HEK293T (cell line): ENCODE data around the gene HELZ.

Source experiments
- CTCF ChIA-PET: fragments of 350-600 bp; formaldehyde crosslinking; extraction: SDS; loops from one replicate; lab custom pipeline; 2021; ENCODE audit warnings: antibody characterized with exemption, inconsistent platforms; lab: Yijun Ruan, JAX
- POLR2A ChIA-PET: fragments of 350-600 bp; formaldehyde crosslinking; extraction: SDS; loops from one replicate; lab custom pipeline; 2020; ENCODE audit warnings: antibody characterized with exemption, inconsistent platforms; lab: Yijun Ruan, JAX
- DNase-seq: peaks from one replicate; pipeline ENCODE4 v3.0.0; 2012; ENCODE audit warnings: mixed read lengths; ENCODE audit errors: extremely low spot score
- ARNT ChIP-seq: fragments of 450-650 bp; IDR thresholded peaks from 2 replicates; pipeline ENCODE4 v1.6.1; 2017; ENCODE audit warnings: mild to moderate bottlenecking
- BHLHE40 ChIP-seq: fragments of 450-650 bp; IDR thresholded peaks from 2 replicates; pipeline ENCODE4 v1.6.1; 2016; ENCODE audit warnings: mild to moderate bottlenecking, moderate library complexity, borderline replicate concordance
- CTBP1 ChIP-seq: fragments of 450-650 bp; IDR thresholded peaks from 2 replicates; pipeline ENCODE4 v1.6.1; 2016; ENCODE audit warnings: borderline replicate concordance
- ELF4 ChIP-seq: fragments of 450-650 bp; IDR thresholded peaks from 2 replicates; pipeline ENCODE4 v1.6.1; 2017; ENCODE audit warnings: antibody characterized with exemption
- FOXA1 ChIP-seq: fragments of 450-650 bp; IDR thresholded peaks from 2 replicates; pipeline ENCODE4 v1.6.1; 2016; ENCODE audit warnings: mild to moderate bottlenecking
- FOXK2 ChIP-seq: fragments of 450-650 bp; IDR thresholded peaks from 2 replicates; pipeline ENCODE4 v1.6.1; 2016; ENCODE audit warnings: mild to moderate bottlenecking
- FOXM1 ChIP-seq: fragments of 450-650 bp; IDR thresholded peaks from 2 replicates; pipeline ENCODE4 v1.6.1; 2017; ENCODE audit warnings: mild to moderate bottlenecking, borderline replicate concordance
- HDGF ChIP-seq: fragments of 450-650 bp; IDR thresholded peaks from 2 replicates; pipeline ENCODE4 v1.6.1; 2017; ENCODE audit warnings: antibody characterized with exemption, borderline replicate concordance
- L3MBTL2 ChIP-seq: fragments of 450-650 bp; conservative IDR thresholded peaks from 2 replicates; pipeline ENCODE4 v1.6.1; 2016; ENCODE audit warnings: mild to moderate bottlenecking
- LEF1 ChIP-seq: fragments of 450-650 bp; IDR thresholded peaks from 2 replicates; pipeline ENCODE4 v1.6.1; 2017; ENCODE audit warnings: mild to moderate bottlenecking, borderline replicate concordance
- NFRKB ChIP-seq: fragments of 450-650 bp; IDR thresholded peaks from 2 replicates; pipeline ENCODE4 v1.6.1; 2016; ENCODE audit warnings: mild to moderate bottlenecking, moderate library complexity
- PKNOX1 ChIP-seq: fragments of 450-650 bp; IDR thresholded peaks from 2 replicates; pipeline ENCODE4 v1.6.1; 2016
- SP1 ChIP-seq: fragments of 450-650 bp; IDR thresholded peaks from 2 replicates; pipeline ENCODE4 v1.6.1; 2017
- SUZ12 ChIP-seq: fragments of 450-650 bp; IDR thresholded peaks from 2 replicates; pipeline ENCODE4 v1.6.1; 2016; ENCODE audit warnings: mild to moderate bottlenecking
- TARDBP ChIP-seq: fragments of 450-650 bp; IDR thresholded peaks from 2 replicates; pipeline ENCODE4 v1.6.1; 2016
- ZNF384 ChIP-seq: fragments of 450-650 bp; IDR thresholded peaks from 2 replicates; pipeline ENCODE4 v1.6.1; 2016

The HELZ gene

DNA sequence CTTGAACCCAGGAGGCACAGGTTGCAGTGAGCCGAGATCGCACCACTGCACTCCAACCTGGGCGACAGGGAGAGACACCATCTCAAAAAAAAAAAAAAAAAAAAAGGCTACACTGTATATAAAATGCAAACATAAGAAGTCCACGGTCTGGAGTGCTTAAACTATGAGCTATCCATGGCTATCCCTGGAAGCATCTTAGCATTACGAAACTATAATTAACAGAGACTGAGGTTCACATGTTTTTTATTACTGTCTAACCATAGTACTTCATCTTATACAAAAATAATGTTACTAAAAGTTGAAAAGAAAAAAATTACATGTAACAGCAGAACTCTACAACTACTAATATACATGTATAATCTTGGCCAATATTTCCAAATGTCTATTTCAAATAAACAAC, 32.8 kb downstream of the HELZ start:
- CTCF ChIA-PET = interaction anchor here (0.7 to 1.5 kb wide), 3 partner anchors 9 to 571 kb away, joined by 3 to 5 read pairs (median 3); no protein-coding TSS in a partner anchor
- POLR2A ChIA-PET = no interaction called here
- DNase-seq = no peak

DNA sequence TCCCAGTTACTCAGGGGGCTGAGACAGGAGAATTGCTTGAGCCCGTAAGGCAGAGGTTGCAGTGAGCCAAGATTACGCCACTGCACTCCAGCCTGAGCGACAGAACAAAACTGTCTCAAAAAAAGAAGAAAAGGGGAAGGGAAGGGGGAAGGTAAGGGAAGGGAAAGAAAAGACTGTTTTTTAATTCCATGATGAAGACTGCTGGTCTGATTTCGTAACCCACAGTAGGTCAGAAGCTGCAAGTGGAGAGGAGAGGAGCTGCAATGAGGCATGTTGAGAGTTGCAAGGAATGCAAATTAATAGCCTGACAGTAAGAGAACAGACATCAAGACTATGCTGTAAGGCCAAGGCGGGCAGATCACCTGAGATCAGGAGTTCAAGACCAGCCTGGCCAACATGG, 33.3 kb downstream of the HELZ start:
- ChIA-PET CTCF (interaction anchor here (1.0 to 1.5 kb wide), 2 partner anchors 10 kb away, joined by 3 to 5 read pairs; no protein-coding TSS in a partner anchor), POLR2A (no interaction called here)
- no peak for DNase-seq
- TF ChIP-seq SP1 (no peak), HDGF (no peak), PKNOX1 (no peak), ZNF384 (no peak), TARDBP (no peak), NFRKB (no peak), SUZ12 (no peak), LEF1 (no peak), FOXK2 (no peak), FOXM1 (no peak), ELF4 (no peak), L3MBTL2 (no peak), FOXA1 (no peak), BHLHE40 (no peak), ARNT (no peak), CTBP1 (no peak)

More for the DNA sequence above, 32.8 kb downstream of the HELZ start:
- TF ChIP-seq L3MBTL2 (no peak), BHLHE40 (no peak), ARNT (no peak), FOXM1 (no peak), ZNF384 (no peak), LEF1 (no peak), ELF4 (no peak), FOXA1 (no peak), CTBP1 (no peak), HDGF (no peak)

- POLR2A ChIA-PET = no interaction called here
- no peak for DNase-seq
- CTCF ChIA-PET = interaction anchor here (0.6 kb wide), 1 partner anchor 29 kb away, joined by 4 read pairs; no protein-coding TSS in a partner anchor
- no peak for TF ChIP-seq FOXA1
- TF ChIP-seq ZNF384 = no peak
- TF ChIP-seq ARNT = no peak
- TF ChIP-seq LEF1 = no peak
- no peak for TF ChIP-seq NFRKB
- no peak for TF ChIP-seq ELF4
- no peak for TF ChIP-seq HDGF
- TF ChIP-seq FOXM1 = no peak
- no peak for TF ChIP-seq CTBP1
- no peak for TF ChIP-seq SUZ12
- TF ChIP-seq TARDBP = no peak
- TF ChIP-seq BHLHE40 = no peak
Observed at GRCh38 chr17:67210915-67211314, 34.1 kb downstream of the HELZ start.

DNA sequence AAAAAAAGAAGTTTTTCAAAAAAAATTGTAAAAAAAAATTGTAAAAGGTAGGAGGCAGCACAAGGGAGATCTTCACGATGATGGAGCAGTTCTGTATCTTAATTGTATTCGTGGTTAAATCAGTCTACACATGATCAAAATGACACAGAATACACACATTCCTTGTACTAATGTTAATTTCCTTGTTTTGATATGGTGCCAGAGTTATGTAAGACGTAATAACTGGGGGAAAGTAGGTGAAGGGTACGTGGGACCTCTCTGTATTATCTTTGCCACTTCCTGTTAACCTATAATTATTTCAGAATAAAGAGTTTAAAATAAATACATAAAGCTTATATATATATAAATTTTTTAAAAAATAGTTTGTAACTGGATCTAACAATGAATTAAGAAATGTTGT, 36.8 kb downstream of the HELZ start:
- CTCF ChIA-PET = no interaction called here
- no peak for DNase-seq
- TF ChIP-seq FOXK2 = no peak
- TF ChIP-seq PKNOX1 = no peak
- TF ChIP-seq FOXM1 = no peak
- TF ChIP-seq L3MBTL2 = no peak
- no peak for TF ChIP-seq ZNF384
- POLR2A ChIA-PET = no interaction called here

DNA sequence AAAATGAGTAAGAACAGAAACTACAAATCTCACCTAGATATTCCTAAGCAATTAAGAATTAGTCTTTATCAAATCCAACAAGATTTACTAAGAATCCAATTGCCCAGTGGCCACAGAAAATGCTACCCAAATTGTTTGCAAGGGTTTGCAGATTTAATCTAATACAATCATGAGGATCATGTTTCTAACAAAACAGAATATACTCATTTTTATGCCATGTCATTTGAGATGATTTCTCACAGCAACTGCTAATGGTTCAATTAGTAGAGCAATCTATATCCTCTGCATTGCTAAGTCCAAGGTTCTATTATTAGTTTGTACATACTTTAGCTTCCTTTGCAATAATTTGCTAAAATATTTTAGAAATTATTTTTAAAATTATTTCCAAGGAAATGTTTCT, 41.2 kb downstream of the HELZ start:
- POLR2A ChIA-PET = no interaction called here
- no peak for TF ChIP-seq ARNT
- peak; percentile 25; the same call in 1 of the 2 replicates for TF ChIP-seq PKNOX1
- DNase-seq = no peak
- CTCF ChIA-PET = no interaction called here

- ChIA-PET POLR2A (no interaction called here), CTCF (interaction anchor here (0.7 to 2.2 kb wide), 3 partner anchors 10 to 103 kb away, joined by 4 to 5 read pairs (median 4); no protein-coding TSS in a partner anchor)
- DNase-seq = no peak
- TF ChIP-seq FOXK2 (no peak), BHLHE40 (no peak), CTBP1 (no peak), SUZ12 (no peak), SP1 (no peak), L3MBTL2 (no peak), ELF4 (no peak), NFRKB (no peak), ARNT (no peak), PKNOX1 (no peak), LEF1 (no peak), ZNF384 (no peak), HDGF (no peak), FOXA1 (no peak), FOXM1 (no peak), TARDBP (no peak)
Observed at GRCh38 chr17:67202503-67202902, 42.5 kb downstream of the HELZ start.
